Stimulated activated CD4-positive, alpha-beta T cell treated with anti-CD3 and anti-CD28 coated beads, Interleukin-4, amount 100 ng/mL, for 24 hours (primary cell): ENCODE results near the gene OBSCN.

ENCODE experiments used
- DNase-seq: peaks from one replicate; pipeline ENCODE4 v3.0.0-alpha.2; 2020

OBSCN gene

GRCh38 chr1:228392111-228392936 lies 184.5 kb downstream of the OBSCN start:
- DNase-seq, result no peak

DNA sequence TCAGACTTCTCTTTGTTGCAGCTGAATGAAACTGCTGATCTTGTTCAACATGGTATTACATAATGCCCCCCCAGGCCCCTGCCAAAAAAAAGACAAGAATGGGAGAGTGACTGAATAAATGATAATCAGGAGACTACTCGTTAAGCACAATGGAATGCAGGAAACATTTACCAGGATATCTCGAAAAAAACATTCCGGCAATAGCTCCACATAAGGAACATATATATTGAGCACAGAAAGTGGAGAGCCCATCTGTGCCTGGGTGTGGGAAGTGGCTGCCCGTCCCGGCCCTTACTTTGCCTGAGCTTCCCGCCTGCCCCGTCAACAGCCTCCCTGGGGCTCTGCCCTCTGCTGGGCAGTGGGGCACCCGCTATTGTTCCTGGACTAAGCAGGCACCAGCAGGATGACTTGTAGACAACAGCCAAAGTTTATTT lies 185.4 kb downstream of the OBSCN start:
- no peak for DNase-seq

DNA sequence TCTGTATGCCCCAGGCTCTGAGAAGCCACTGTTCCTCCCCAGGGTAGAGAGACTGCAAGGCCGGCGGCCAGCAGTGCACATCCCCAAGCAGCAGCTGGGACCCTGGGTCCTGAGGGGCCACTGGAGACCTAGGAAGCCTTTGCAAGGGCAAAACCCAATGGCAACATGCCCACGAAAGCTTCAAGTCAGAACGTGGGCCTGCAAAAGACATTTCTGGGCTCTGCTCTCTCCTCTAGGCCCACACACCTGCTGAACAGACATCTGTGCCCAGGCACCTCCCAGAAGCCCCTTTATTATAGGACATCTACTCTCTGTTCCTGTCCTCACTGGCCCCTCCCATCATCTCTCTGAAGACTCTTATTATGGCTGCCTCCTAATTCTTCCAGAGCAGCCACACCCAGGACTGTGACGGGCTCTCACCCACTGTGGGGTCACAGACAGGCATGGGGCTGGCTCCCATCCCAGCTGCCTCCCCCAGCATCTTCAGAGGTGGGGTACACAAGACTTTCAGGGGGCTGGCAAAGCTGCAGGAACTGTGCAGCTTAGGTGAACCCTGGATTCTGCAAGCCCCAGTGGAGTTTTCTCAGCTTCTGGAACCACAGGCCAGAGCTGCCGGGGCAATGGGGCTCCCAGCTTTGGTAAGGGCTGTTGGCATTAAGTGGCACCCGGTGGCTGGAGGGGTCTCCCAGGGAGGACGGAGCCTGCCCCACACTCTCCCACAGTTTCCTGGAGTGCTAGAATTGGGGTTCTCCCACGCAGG lies 186.1 kb downstream of the OBSCN start:
- no peak for DNase-seq

DNA sequence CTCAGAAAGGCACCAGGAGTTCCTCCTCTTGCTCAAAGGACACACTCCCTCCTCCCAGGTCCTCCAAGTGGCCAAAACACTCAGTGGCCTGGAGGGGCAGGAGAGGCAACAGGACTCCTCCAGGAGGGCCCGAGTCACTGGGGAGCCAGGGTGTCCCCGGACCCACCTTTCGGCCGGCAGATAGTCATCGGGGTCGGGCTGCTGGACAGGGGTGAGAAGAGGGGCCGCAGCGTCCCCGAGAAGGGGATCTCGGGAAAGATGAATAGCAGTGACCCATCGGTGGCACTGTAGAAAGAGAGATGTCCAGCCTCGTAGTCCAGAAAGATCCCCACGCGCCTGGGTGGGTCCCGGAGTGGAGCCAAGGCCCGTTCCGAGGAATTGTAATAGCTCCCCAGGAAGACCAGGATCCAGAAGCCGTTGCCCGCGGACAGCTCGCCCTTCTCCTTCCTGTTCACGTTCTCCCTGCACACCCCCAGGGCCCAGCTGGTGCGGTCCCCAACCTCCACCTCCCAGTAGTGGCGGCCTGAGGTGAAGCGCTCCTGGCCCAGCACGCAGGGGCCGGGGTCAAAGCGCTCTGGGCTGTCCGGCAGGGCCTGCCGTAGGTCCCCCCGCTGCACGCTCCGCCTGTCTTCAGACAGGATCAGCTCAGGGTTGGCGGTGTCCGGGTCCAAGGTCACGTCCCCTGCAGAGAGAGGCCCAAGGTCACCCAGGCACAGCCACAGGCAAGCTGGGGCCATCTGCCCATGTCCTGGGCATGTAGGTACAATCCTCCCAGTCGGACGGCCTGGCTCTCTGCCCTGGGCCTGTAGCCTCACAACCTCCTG lies 186.9 kb downstream of the OBSCN start:
- no peak for DNase-seq

DNA sequence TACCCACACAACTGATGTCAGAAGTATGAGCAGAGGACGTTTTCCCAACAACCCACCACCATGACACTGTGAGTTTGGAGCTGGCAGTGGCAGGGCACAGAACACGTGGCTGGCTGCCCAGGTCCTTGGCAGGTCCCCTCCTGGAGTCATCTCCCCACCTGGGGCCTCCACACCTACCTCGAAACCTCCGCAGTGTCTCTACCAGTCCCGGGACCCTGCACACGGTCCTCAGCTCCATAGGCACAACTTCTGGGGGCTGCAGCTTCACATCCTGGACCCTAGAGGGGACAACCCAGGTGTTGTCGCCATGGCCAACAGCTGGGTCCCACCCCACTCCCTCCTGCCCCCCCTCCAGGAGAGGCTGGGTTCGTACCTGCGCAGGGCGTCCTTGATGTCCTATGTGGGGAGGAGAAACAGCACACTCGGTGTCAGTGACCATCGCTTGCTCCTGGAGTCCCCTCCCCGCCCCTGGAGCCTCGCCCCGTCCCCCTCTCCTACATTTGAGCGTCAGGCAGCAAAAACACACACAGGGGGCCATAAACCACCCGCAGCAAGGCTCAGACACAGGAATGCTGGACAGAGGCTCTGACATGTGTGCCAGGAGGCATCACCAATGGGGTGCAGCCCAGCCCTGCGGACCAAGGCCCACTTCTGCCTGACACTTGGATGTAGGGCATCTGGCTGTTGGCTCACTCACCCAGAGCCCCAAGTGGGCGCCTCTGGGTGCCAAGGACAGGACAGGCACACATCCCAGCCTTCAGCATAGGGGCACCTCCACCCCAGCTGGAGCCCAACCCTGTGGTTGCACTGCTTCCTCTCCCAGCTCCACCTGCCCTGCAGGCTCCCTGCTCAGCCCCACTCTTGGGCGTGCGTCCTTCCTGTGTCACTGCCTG lies 189.2 kb downstream of the OBSCN start:
- no peak for DNase-seq

DNA sequence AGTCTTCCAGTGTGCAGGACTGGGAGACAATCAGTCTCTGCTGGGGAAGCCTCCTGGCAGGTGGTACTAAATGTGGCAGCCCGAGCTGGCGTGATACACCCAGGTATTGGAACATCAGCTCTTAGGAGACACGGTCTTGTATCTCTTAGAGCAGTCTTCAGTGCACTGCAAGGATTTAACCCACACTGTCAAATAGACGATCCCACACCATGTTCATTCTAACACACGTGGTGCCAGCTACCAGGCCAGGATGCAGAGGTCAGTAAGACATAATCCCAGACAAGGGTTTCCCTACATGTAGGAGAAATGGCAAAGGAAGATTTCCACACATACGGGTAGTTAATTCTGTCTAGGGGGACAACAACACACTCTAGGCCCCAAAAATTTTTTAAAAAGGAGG lies 190.1 kb downstream of the OBSCN start:
- DNase-seq, result no peak

- DNase-seq, result no peak
These were observed 191.1 kb downstream of the OBSCN start for GRCh38 chr1:228398741-228399461.

DNA sequence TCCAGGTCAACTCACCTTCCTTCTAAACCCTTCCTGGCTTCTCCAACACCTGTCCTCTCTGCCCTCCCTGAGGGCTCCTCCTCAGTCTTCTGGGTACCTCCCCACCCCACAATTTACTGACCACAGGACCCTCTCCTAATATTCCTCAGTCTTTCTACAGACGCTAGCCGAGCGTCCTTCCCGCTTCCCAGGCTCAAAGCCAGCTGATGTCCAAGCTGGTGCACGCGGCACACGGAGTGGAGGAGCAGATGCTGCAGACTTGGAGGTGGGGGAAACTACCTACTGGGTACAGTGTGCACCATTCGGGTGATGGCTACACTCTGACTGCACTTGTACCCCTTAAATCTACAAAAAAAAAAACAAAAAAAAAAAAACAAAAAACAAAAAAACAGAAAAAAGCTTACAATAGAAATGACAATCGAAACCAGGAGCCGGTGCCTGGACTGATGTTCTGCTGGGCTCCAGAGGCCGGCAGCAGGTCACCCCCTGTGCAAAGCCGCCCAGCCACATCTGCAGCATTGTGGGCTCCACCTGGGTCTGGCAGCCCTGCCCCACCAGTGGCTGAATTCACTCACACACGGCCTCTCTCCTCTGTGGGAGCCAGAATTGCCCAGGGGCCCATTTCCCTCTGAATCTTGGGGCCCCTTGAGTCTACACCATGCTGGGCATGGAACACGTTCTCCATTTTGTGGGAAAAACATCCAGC lies 191.8 kb downstream of the OBSCN start:
- no peak for DNase-seq

DNA sequence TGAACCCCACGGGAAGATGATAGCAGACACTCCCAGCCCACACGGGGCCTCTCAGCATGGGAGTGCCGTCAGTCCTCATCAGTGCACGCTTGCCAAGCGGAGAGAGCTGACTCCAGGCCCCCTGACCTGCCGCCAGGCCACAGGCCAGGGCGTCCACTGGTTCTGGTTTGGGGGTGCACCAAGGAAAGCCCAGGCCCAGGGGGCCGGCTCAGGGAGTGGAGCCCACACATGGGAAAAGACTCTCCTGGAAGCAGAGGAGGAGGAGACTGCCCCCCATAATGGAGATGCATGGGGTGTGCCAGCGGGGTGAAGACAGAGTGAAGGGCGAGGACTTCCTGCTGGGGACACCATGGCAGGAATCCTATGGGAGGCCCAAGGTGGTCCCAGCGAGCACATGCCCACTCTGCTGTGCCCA lies 192.4 kb downstream of the OBSCN start:
- no peak for DNase-seq

- no peak for DNase-seq
These were observed 193.0 kb downstream of the OBSCN start for GRCh38 chr1:228400692-228401454.

- DNase-seq, result no peak
These were observed 194.2 kb downstream of the OBSCN start for GRCh38 chr1:228401782-228402640.

GRCh38 chr1:228402641-228403025 lies 194.8 kb downstream of the OBSCN start:
- DNase-seq, result no peak

DNA sequence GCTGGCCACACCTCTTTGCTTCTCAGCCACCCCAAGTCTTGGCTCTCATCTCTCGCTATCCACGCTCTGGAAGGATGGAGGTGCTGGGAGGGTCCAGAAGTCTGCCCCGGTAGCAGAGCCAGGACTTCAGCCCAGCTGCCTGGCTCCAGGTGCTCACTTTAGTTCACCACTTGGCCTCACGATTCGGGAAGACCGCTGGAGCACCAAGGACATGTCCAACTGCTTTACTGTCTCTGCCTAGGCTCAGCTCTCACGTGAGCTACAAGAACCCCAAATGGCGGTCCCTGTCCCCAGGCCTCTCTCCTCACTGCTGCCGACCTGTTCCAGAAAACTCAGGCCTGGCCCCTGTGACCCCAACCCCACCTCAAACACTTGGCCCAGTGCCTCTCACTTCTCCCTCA lies 195.4 kb downstream of the OBSCN start:
- DNase-seq, result no peak

DNA sequence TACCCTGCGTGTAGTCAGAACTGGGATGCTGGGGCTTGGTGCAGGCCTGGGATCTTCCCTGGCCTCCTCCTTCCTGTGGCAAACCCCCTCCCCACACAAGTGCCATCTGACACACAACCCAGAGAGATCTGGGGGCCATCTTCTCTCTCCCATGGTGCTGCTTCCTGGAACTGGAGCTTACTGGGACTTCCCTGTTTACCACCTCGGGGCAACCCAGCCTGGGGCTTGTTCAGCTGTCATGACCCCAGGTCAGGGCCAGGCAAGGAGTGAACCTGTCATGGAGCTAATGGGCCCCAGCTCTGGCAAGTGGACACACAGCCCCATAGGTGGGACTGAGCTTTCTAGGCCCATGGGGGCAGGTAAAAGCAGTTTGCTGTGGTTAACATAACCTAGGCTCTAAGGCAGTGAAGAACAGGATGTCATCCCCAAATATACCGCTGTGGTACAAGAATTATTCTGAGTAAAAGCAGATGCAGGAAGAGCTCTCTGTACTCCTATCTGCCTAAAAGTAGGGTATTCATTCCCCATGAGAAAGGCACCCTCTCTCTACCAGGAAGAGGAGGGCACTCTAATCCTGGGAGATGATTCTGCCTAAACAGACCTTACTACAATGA lies 196.4 kb downstream of the OBSCN start:
- no peak for DNase-seq

DNA sequence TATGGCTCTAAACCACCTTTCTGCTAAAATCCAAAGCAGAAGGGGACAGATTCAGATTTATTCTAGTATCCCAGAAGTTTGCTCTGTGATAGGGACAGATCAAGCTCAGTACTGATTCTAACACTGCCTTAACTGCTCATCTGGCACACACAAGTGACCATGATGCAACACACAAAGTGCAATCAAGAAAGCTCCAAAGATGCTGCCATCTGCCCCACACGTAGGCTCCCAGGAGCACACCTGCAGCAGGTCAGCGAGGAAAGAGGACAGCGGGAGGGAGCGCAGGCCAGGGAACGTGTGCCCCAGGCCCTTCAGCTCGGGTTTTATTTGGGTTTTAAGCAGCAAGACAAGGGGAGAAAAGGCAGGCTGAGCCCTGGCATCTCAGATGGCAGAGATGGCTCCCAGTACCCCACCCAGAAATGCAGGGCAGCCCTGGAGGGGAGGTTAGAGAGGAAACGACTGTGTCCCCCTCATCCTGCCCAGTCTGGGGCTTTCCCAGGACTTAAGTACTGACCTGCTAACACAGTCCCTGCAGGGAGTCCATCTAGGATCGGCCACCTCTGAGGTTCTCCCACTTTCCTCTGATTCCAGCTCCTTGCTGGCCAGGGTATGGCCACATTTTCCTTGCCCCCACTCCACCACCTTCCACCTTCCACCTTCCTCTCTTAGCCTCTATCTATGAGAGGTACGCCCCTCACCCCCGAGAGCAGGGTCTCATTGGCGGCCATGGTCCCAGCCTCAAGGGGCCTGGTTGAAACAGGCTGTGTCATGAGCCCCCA lies 197.5 kb downstream of the OBSCN start:
- no peak for DNase-seq

DNA sequence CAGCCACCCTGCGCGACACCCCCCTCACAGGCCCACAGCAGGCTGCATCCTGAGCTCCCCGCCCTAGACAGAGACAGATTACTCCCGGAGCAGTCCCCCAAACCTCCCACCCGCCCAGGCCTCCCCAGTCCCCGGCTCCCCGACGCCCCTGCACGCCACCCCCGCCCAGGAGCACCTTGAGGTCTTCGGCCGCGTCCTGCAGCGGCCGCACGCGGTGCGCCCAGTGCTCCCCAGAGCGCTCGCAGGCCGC lies 198.1 kb downstream of the OBSCN start:
- DNase-seq, result no peak

- DNase-seq, result no peak
These were observed 199.5 kb downstream of the OBSCN start for GRCh38 chr1:228407106-228408040.
